Aorta (tissue), 5 donors: ENCODE results near the gene KCNG3. TPM values are rescaled to one million over a fixed set of nuclear protein-coding genes. Genes with fewer than 3 reads are reported as not detected.

Source experiments
- ATAC-seq: fragments of 200-7000 bp; cut with Tn5 transposase; one replicate; pipeline ENCODE4 v1.9.1; 2022; ENCODE audit warnings: moderate library complexity; ENCODE audit not compliant: low FRiP score
- DNase-seq, 2 donors: peaks; one replicate each; pipeline ENCODE4 v3.0.0-alpha.2; 2020
- H3K27ac ChIP-seq, 2 donors: one replicate each; pipeline ENCODE4 v1.5.1; 2013; ENCODE audit warnings: low read length in 2 of 2, mild to moderate bottlenecking in 2 of 2, moderate library complexity in 2 of 2, control low read depth in 1 of 2, inconsistent platforms in 1 of 2, low read depth in 1 of 2
- H3K27me3 ChIP-seq, 2 donors: one replicate each; pipeline ENCODE4 v1.6.1; 2013; ENCODE audit warnings: control low read depth in 1 of 2, low read length in 1 of 2, mild to moderate bottlenecking in 1 of 2, moderate library complexity in 1 of 2; ENCODE audit not compliant: insufficient read depth in 2 of 2, control insufficient read depth in 1 of 2
- H3K36me3 ChIP-seq, 2 donors: one replicate each; pipeline ENCODE4 v1.6.1; 2013; ENCODE audit warnings: control low read depth in 1 of 2, low read length in 1 of 2, mild to moderate bottlenecking in 1 of 2; ENCODE audit not compliant: insufficient read depth in 2 of 2, control insufficient read depth in 1 of 2
- H3K4me1 ChIP-seq, 2 donors: one replicate each; pipeline ENCODE4 v1.6.1; 2013; ENCODE audit warnings: low read length in 2 of 2, control low read depth in 1 of 2, mild to moderate bottlenecking in 1 of 2, moderate library complexity in 1 of 2; ENCODE audit not compliant: insufficient read depth in 2 of 2, control insufficient read depth in 1 of 2
- H3K4me3 ChIP-seq, 2 donors: one replicate each; pipeline ENCODE4 v1.5.1; 2013; ENCODE audit warnings: low read length in 2 of 2, control low read depth in 1 of 2, mild to moderate bottlenecking in 1 of 2
- H3K9me3 ChIP-seq: one replicate; pipeline ENCODE4 v1.6.1; 2013; ENCODE audit warnings: mild to moderate bottlenecking, low read length; ENCODE audit not compliant: control insufficient read depth
- WGBS, 2 donors: extraction: QIAGEN DNeasy Blood & Tissue Kit; methylation state at CpG; one replicate each; pipeline ENCODE4 v1.1.7; 2013; 5-methylcytosine and 5-hydroxymethylcytosine counted together
- intact Hi-C, 2 donors: fragments of 100-400 bp; cut with DNase I; formaldehyde crosslinking; loops; one replicate each; pipeline versions ENCODE4 v1.14.2 to v1.15.0; 2022
- polyA plus RNA-seq, 2 donors: library from polyadenylated mRNA; stranded (reverse); fragments of 200-250 nt; gene quantifications; one replicate each; pipeline ENCODE4 v1.2.3, GENCODE V29; 2013
- total RNA-seq, 2 donors: library from RNA; stranded (reverse); fragmentation: NEBNext Ultra II Directional; extraction: Animal tissue kit (Norgen Biotek cat#: 25700); gene quantifications; one replicate each; pipeline ENCODE4 v1.2.1, GENCODE V29; 2021
- donor health status: healthy with polysubstance abuse.
- donor health status: Bipolar disorder and iron deficiency.
- donor health status: DM: no; HTN: no; CAD: no.
- donor health status: DM: no; HTN: no; CAD: no.
- donor health status: DM: yes; HTN: yes; CAD: no.

Gene KCNG3
- total and polyA plus RNA-seq, 4 donors, result 0.24 TPM; not detected in 3

DNA sequence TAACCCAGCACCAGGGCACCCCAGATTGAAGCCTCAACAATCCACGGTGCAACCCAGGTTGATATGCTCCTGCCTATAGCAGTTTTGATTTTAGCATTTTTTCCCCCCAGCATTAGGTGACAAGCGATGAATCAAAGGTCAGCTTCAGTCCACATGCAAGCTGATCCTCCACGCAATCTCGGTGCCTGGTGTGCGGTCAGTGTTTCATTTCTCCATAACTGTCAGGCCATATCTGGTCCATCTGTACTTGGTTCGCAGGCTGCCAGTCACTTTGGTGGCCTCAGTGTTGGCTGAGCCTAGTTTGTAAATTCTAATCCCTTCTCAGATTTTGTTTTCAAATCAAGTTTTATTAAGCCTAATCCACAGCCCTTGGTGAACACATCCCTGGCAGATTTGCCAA lies 30.2 kb downstream of the KCNG3 start:
- Histone ChIP-seq H3K4me3 (no peak overlapping the region), H3K9me3 (peaks cover 4% of the 10 kb centered on the region), H3K36me3 (no peaks in the 10 kb centered on the region), H3K4me1 (no peaks in the 10 kb centered on the region), H3K27me3 (no peaks in the 10 kb centered on the region), H3K27ac (no peak overlapping the region)
- 89 to 93% methylated on average over 6 of the region's 6 CpGs for WGBS, 2 donors
- intact Hi-C loops, result no loop called here
- ATAC-seq (no peak), DNase-seq (no peak)

DNA sequence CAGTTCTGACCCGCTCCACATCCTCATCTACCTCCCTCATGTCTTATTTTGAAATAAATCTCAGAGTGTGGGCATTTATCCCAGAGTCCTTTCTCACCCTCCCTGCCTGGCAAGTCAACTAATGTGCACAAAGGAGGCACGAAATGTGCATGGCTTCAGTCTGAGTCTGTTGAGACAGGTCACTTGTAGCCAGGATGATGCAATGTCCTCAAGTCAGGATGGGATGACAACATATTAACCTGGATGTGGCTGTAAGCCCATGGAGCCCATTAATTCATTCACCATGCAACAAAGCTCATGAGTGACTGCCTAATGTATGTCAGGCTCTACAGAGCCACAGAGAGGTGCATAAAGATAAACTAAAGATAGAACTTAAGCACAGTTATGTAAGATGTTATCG lies 34.5 kb downstream of the KCNG3 start:
- Histone ChIP-seq H3K36me3 (no peaks in the 10 kb centered on the region), H3K27me3 (no peaks in the 10 kb centered on the region), H3K4me1 (no peaks in the 10 kb centered on the region), H3K27ac (no peak overlapping the region), H3K9me3 (peaks cover 1% of the 10 kb centered on the region), H3K4me3 (no peak overlapping the region)
- no peak for ATAC-seq
- WGBS, 2 donors, result 74 to 75% methylated on average over 3 of the region's 3 CpGs
- intact Hi-C loops, result no loop called here
- DNase-seq, result no peak

DNA sequence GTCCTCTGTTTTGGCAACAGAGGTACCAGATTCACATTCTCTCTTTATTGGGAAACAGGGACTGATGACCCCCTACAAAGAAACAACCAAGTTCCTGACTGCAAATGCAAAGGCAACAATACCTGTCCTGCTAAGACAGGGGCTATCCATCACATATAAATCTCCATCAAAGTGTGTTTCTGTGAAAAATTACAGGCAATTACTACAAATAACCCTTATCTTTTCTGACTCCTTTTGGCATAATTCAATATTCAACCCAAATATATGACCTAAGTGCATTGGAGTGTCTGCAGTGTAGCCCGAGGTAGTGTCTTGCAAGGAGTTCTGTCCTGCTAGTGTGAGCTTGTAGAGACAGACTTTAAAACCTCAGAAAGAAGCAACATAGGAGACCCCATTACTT lies 35.4 kb downstream of the KCNG3 start:
- Histone ChIP-seq H3K27me3 (no peaks in the 10 kb centered on the region), H3K27ac (no peak overlapping the region), H3K36me3 (no peaks in the 10 kb centered on the region), H3K4me1 (no peaks in the 10 kb centered on the region), H3K9me3 (no peaks in the 10 kb centered on the region), H3K4me3 (no peak overlapping the region)
- ATAC-seq, result no peak
- DNase-seq, result no peak
- 2 to 6% methylated on average over 1 of the region's 1 CpG for WGBS, 2 donors
- intact Hi-C loops, result no loop called here

DNA sequence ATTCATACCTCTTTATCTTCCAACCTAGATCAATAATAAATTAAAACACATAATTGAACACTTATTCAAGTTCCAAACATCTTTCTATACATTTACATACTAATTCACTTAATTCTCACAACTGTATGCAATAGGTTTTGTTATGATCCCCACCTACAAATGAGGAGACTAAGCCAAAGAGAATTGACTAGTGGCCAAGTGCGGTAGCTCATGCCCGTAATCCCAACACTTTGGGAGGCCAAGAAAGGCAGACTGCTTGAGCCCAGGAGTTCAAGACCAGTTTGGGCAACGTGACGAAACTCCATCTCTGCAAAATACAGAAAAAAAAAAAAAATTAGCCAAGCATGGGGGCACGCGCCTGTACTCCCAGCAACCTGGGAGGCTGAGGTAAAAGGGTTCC lies 36.8 kb downstream of the KCNG3 start:
- ATAC-seq, result no peak
- no peak for DNase-seq
- Histone ChIP-seq H3K36me3 (no peaks in the 10 kb centered on the region), H3K27ac (no peak overlapping the region), H3K9me3 (no peaks in the 10 kb centered on the region), H3K4me3 (no peak overlapping the region), H3K4me1 (no peaks in the 10 kb centered on the region), H3K27me3 (no peaks in the 10 kb centered on the region)
- WGBS, 2 donors, result 71 to 72% methylated on average over 6 of the region's 6 CpGs
- intact Hi-C loops, result no loop called here

DNA sequence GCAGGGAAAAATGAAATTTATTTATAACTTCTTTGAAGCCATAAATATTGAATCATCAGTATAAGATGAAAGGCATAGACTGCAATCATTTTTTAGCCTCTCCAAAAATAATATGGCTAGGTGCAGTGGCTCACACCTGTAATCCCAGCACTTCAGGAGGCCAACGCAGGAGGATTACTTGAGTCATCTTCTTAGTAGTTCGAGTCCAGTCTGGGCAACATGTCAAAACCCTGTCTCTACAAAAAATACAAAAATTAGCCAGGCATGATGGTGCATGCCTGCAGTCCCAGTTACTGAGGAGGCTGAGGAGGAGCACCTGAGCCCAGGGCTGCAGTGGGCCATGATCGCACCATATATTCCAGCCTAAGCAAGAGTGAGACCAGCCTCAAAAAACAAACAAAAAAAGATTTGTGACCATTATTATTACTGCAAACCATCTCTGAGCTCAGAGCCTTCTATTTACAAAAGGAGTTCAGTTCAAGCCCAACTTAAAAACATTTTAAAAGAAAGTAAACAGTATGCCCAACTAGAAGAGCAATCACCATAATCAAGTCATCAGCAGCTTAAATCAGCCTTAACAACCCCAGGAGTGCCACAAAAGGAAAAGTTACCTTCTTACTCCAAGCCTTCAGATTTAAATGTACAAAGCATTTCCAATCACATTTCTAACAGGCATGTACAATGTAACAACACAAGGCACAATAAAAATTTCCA lies 37.5 kb downstream of the KCNG3 start:
- Histone ChIP-seq H3K36me3 (no peaks in the 10 kb centered on the region), H3K4me1 (no peaks in the 10 kb centered on the region), H3K27me3 (no peaks in the 10 kb centered on the region), H3K9me3 (no peaks in the 10 kb centered on the region), H3K4me3 (no peak overlapping the region), H3K27ac (no peak overlapping the region)
- ATAC-seq, result no peak
- WGBS, 2 donors, result 54 to 63% methylated on average over 3 of the region's 3 CpGs
- intact Hi-C loops, result no loop called here
- DNase-seq, result no peak

DNA sequence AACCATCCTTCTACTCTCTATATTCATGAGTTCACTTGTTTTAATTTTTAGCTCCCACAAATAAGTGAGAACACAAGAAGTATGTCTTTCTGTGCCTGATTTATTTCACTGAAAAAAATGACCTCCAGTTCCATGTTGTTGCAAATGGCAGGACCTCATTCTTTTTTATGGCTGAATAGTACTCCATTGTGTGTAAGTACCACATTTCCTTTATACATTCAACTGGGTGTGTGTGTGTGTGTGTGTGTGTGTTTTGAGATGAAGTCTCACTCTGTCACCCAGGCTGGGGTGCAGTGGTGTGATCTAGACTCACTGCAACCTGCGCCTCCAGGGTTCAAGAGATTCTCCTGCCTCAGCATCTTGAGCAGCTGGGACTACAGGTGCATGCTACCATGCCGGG lies 41.2 kb downstream of the KCNG3 start:
- ATAC-seq (no peak), DNase-seq (no peak)
- whole genome bisulfite sequencing, 2 donors, result 64 to 95% methylated on average over 2 of the region's 2 CpGs
- no peak overlapping the region for H3K4me3 ChIP-seq
- no peaks in the 10 kb centered on the region for H3K9me3 ChIP-seq
- no peaks in the 10 kb centered on the region for H3K27me3 ChIP-seq
- H3K36me3 ChIP-seq, result no peaks in the 10 kb centered on the region
- no peak overlapping the region for H3K27ac ChIP-seq
- intact Hi-C loops, result no loop called here
- H3K4me1 ChIP-seq, result no peaks in the 10 kb centered on the region

DNA sequence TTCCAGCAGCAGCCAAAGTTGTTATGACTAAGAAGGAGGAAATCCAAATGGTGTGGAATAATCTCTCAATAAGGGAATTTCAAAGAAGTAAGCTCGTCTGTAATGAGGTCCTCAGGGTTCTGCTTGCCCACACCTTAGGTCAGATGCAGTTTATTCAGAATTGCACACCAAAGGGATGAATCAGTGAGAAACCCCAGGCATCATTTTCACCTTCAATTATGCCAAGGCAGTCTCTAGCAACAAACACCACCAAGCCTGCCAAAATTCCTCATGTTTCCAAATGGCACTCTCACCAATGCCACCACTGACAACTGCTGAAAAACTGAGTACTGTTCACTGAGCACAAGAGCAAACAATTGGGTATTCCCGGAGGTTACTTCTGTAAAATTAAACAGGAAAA lies 43.6 kb downstream of the KCNG3 start:
- Histone ChIP-seq H3K36me3 (no peaks in the 10 kb centered on the region), H3K27ac (no peak overlapping the region), H3K27me3 (no peaks in the 10 kb centered on the region), H3K4me3 (no peak overlapping the region), H3K4me1 (no peaks in the 10 kb centered on the region), H3K9me3 (no peaks in the 10 kb centered on the region)
- WGBS, 2 donors, result 44 to 69% methylated on average over 2 of the region's 2 CpGs
- ATAC-seq (no peak), DNase-seq (no peak)
- intact Hi-C loops, result no loop called here

DNA sequence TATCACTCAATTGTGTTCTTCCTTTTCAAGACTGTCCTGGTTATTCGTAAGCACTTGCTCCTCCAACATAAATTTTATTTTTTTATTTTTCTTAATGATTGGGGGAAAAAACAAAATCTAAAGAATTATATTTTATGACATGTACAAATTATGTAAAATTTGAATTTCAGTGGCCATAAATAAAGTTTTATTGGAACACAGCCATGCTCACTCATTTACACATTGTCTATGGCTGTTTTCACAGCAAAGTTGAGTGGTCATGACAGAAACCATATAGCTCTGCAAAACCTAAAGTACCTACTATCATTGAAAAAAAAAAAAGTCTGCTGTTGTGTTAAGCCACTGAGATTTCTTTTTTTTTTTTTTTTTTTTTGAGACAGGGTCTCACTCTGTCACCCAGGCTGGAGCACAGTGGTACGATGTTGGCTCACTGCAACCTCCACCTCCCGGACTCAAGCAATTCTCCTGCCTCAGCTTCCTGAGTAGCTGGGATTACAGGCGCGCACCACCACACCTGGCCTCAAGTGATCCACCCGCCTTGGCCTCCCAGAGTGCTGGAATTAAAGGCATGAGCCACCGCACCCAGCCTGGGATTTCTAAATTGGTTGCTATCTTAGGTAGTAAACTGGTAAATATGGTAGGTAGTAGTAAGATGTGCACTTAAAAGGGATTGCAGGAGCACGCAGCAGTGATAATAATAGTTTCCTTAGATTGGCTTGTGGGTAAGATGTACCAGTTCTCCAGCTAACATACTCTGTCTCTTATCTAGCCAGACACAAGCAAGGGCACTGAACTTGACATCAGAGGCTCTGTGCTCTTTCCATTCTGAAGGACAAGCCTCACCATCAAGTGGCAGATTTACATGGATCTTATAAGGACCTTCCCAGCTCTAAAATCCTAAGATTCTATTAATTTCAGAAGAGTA lies 44.4 kb downstream of the KCNG3 start:
- Histone ChIP-seq H3K27me3 (no peaks in the 10 kb centered on the region), H3K4me1 (no peaks in the 10 kb centered on the region), H3K9me3 (no peaks in the 10 kb centered on the region), H3K4me3 (no peak overlapping the region), H3K36me3 (no peaks in the 10 kb centered on the region), H3K27ac (no peak overlapping the region)
- no peak for ATAC-seq
- 93 to 96% methylated on average over 8 of the region's 8 CpGs for WGBS, 2 donors
- DNase-seq, result no peak
- intact Hi-C loops, result no loop called here

DNA sequence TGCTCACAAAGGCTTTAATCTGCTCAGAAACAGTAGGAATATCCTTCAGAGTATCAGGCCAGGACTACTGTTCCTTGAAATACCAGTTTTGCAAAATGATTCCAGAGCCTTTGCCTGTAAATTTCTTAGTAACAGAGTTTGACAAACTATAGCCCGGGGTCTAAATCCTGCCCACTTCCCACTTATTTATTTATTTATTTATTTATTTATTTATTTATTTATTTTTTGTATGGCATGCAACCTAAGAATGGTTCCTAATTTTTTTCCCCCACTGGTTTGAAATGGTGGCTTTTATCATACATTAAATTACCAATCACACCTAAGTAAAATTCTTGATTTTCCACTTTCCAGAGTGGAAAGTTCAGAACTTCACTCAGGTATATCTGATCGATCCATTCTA lies 45.6 kb downstream of the KCNG3 start:
- Histone ChIP-seq H3K4me3 (no peak overlapping the region), H3K9me3 (no peaks in the 10 kb centered on the region), H3K27me3 (no peaks in the 10 kb centered on the region), H3K36me3 (no peaks in the 10 kb centered on the region), H3K4me1 (no peaks in the 10 kb centered on the region), H3K27ac (no peak overlapping the region)
- 90% methylated on average over 2 of the region's 2 CpGs for WGBS, 2 donors
- DNase-seq (no peak), ATAC-seq (no peak)
- intact Hi-C loops, result no loop called here
